Hematopoietic multipotent progenitor cell treated with erythropoietin and hydrocortisone succinate and interleukin-3 and kit ligand, for 6 days (in vitro differentiated cells): ENCODE measurements around the gene ARHGDIG.
"Not testable (repeated sequence)": the region's sequence is repeated elsewhere in the genome, so short reads cannot be mapped to it uniquely, and the experiment has no call there.

Experiments used
- DNase-seq: peaks from one replicate; pipeline ENCODE4 v3.0.0-alpha.2; 2015

The ARHGDIG gene

GRCh38 chr16:301950-302349 is 21.6 kb downstream of the ARHGDIG start:
- no peak for DNase-seq

GRCh38 chr16:303760-304505 is 23.5 kb downstream of the ARHGDIG start:
- peak; percentile 69 for DNase-seq

- no peak for DNase-seq
Observed at GRCh38 chr16:305916-306626, 25.7 kb downstream of the ARHGDIG start.

- DNase-seq, result no peak
Observed at GRCh38 chr16:306911-307370, 26.6 kb downstream of the ARHGDIG start.

- peak; percentile 17 for DNase-seq
Observed at GRCh38 chr16:307691-308312, 27.4 kb downstream of the ARHGDIG start.

GRCh38 chr16:309476-309875 is 29.1 kb downstream of the ARHGDIG start:
- peak; percentile 43 for DNase-seq

- DNase-seq, result no peak
Observed at GRCh38 chr16:311725-312124, 31.3 kb downstream of the ARHGDIG start.

GRCh38 chr16:314351-314750 is 34.0 kb downstream of the ARHGDIG start:
- no peak for DNase-seq

GRCh38 chr16:314795-315299 is 34.5 kb downstream of the ARHGDIG start:
- no peak for DNase-seq

GRCh38 chr16:316741-317464 is 36.5 kb downstream of the ARHGDIG start:
- no peak for DNase-seq

- DNase-seq, result no peak
Observed at GRCh38 chr16:317583-317982, 37.2 kb downstream of the ARHGDIG start.

GRCh38 chr16:318628-319027 is 38.2 kb downstream of the ARHGDIG start:
- DNase-seq, result peak; percentile 27

GRCh38 chr16:320206-320605 is 39.8 kb downstream of the ARHGDIG start:
- no peak for DNase-seq

- DNase-seq, result no peak
Observed at GRCh38 chr16:321532-321931, 41.1 kb downstream of the ARHGDIG start.

GRCh38 chr16:322476-323143 is 42.2 kb downstream of the ARHGDIG start:
- DNase-seq, result no peak

- no peak for DNase-seq
Observed at GRCh38 chr16:324201-324450, 43.7 kb downstream of the ARHGDIG start.

GRCh38 chr16:324451-325334 is 44.3 kb downstream of the ARHGDIG start:
- DNase-seq, result peak; percentile 97

GRCh38 chr16:325375-326145 is 45.2 kb downstream of the ARHGDIG start:
- DNase-seq, result no peak

GRCh38 chr16:330741-331140 is 50.4 kb downstream of the ARHGDIG start:
- DNase-seq, result no peak

GRCh38 chr16:331181-331814 is 50.9 kb downstream of the ARHGDIG start:
- DNase-seq, result not testable (repeated sequence)
